SK-N-SH treated with all-trans-retinoic acid at 6 μM for 48 hours (cell line): Measurements from ENCODE around the gene ZNF160.
"Not testable (repeated sequence)": the region's sequence is repeated elsewhere in the genome, so short reads cannot be mapped to it uniquely, and the experiment has no call there.

ENCODE experiments used
- CREB5 ChIP-seq: fragments of 250-450 bp; sonication (Bioruptor Pico); IDR thresholded peaks from 2 replicates; pipeline ENCODE4 v1.5.1; 2020; ENCODE audit warnings: low read depth, mild to moderate bottlenecking, moderate library complexity
- ESRRG ChIP-seq: fragments of 250-450 bp; sonication (Bioruptor Pico); IDR thresholded peaks from 2 replicates; pipeline ENCODE4 v1.6.1; 2021; ENCODE audit warnings: mild to moderate bottlenecking
- GLIS3 ChIP-seq: fragments of 250-450 bp; sonication (Bioruptor Pico); IDR thresholded peaks from 2 replicates; pipeline ENCODE4 v1.5.0; 2020; ENCODE audit warnings: mild to moderate bottlenecking, moderate library complexity
- OSR1 ChIP-seq: fragments of 250-450 bp; sonication (Bioruptor Pico); IDR thresholded peaks from 2 replicates; pipeline ENCODE4 v1.8.0; 2022; ENCODE audit warnings: moderate library complexity, mild to moderate bottlenecking, inconsistent platforms
- PPARA ChIP-seq: fragments of 250-450 bp; sonication (Bioruptor Pico); IDR thresholded peaks from 2 replicates; pipeline ENCODE4 v1.5.0; 2020; ENCODE audit warnings: mild to moderate bottlenecking, borderline replicate concordance
- RARB ChIP-seq: fragments of 250-450 bp; sonication (Bioruptor Pico); IDR thresholded peaks from 2 replicates; pipeline ENCODE4 v1.8.0; 2021; ENCODE audit warnings: mild to moderate bottlenecking, moderate library complexity
- TCF4 ChIP-seq: fragments of 250-450 bp; sonication (Bioruptor Pico); IDR thresholded peaks from 2 replicates; pipeline ENCODE4 v1.8.0; 2021; ENCODE audit warnings: mild to moderate bottlenecking, moderate library complexity, borderline replicate concordance
- ZFP3 ChIP-seq: fragments of 250-450 bp; sonication (Bioruptor Pico); IDR thresholded peaks from 2 replicates; pipeline ENCODE4 v1.5.0; 2020; ENCODE audit warnings: mild to moderate bottlenecking, moderate library complexity
- ZFP30 ChIP-seq: fragments of 450-650 bp; formaldehyde crosslinking; IDR thresholded peaks from 2 replicates; pipeline ENCODE4 v1.5.0; 2022; ENCODE audit warnings: mild to moderate bottlenecking, moderate library complexity
- ZNF70 ChIP-seq: fragments of 450-650 bp; formaldehyde crosslinking; IDR thresholded peaks from 2 replicates; pipeline ENCODE4 v1.5.0; 2020; ENCODE audit warnings: mild to moderate bottlenecking, moderate library complexity
- TF ChIP-seq, protein P1 (sequence below): fragments of 250-450 bp; sonication (Bioruptor Pico); IDR thresholded peaks from 2 replicates; pipeline ENCODE4 v1.8.0; 2020; ENCODE audit warnings: mild to moderate bottlenecking, moderate library complexity, borderline replicate concordance

GRCh38 chr19:53098570-53098969 lies 4.7 kb downstream of the ZNF160 start:
- not testable (repeated sequence) for TF ChIP-seq GLIS3 (CRISPR knock-in tag); ZFP30 (CRISPR knock-in tag); ZFP3 (CRISPR knock-in tag); CREB5 (CRISPR knock-in tag); RARB; ZNF70 (CRISPR knock-in tag); OSR1; TCF4 (CRISPR knock-in tag); PPARA (CRISPR knock-in tag); ESRRG
- TF ChIP-seq, protein P1, sequence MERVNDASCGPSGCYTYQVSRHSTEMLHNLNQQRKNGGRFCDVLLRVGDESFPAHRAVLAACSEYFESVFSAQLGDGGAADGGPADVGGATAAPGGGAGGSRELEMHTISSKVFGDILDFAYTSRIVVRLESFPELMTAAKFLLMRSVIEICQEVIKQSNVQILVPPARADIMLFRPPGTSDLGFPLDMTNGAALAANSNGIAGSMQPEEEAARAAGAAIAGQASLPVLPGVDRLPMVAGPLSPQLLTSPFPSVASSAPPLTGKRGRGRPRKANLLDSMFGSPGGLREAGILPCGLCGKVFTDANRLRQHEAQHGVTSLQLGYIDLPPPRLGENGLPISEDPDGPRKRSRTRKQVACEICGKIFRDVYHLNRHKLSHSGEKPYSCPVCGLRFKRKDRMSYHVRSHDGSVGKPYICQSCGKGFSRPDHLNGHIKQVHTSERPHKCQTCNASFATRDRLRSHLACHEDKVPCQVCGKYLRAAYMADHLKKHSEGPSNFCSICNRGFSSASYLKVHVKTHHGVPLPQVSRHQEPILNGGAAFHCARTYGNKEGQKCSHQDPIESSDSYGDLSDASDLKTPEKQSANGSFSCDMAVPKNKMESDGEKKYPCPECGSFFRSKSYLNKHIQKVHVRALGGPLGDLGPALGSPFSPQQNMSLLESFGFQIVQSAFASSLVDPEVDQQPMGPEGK (CRISPR knock-in tag), result not testable (repeated sequence)
